PFSK-1 (cell line): ENCODE data around the gene APBA2.

Experiments used
- FOXP2 ChIP-seq: optimal IDR thresholded peaks from 2 replicates; pipeline ENCODE3; 2011; ENCODE audit warnings: borderline replicate concordance, control low read depth, inconsistent platforms; ENCODE audit not compliant: insufficient read depth; ENCODE audit errors: extremely low read length, extremely low read depth
- POLR2AphosphoS5 ChIP-seq: IDR thresholded peaks from 2 replicates; pipeline ENCODE4 v1.6.1; 2012; ENCODE audit warnings: low read depth, mild to moderate bottlenecking, control low read depth, low read length, moderate library complexity
- SIN3A ChIP-seq: IDR thresholded peaks from 2 replicates; pipeline ENCODE4 v1.6.1; 2012; ENCODE audit warnings: mild to moderate bottlenecking, low read length, moderate library complexity, borderline replicate concordance; ENCODE audit not compliant: insufficient read depth
- TAF1 ChIP-seq: IDR thresholded peaks from 2 replicates; pipeline ENCODE4 v1.6.1; 2012; ENCODE audit warnings: low read length, control low read depth, borderline replicate concordance; ENCODE audit not compliant: insufficient read depth
- TF ChIP-seq, protein P1 (sequence below), 2 experiments: IDR thresholded peaks; 2 replicates each; pipeline versions ENCODE4 v1.6.1 to v1.8.0; 2011 to 2012; ENCODE audit warnings: low read depth in 2 of 2, low read length in 2 of 2, control low read depth in 1 of 2, inconsistent platforms in 1 of 2, mild to moderate bottlenecking in 1 of 2, moderate library complexity in 1 of 2; ENCODE audit not compliant: insufficient read depth in 1 of 2

APBA2 gene

GRCh38 chr15:28897861-28898585 lies 12.2 kb downstream of the APBA2 start:
- no peak for TF ChIP-seq TAF1
- no peak for TF ChIP-seq FOXP2
- TF ChIP-seq POLR2AphosphoS5: no peak
- TF ChIP-seq, protein P1, sequence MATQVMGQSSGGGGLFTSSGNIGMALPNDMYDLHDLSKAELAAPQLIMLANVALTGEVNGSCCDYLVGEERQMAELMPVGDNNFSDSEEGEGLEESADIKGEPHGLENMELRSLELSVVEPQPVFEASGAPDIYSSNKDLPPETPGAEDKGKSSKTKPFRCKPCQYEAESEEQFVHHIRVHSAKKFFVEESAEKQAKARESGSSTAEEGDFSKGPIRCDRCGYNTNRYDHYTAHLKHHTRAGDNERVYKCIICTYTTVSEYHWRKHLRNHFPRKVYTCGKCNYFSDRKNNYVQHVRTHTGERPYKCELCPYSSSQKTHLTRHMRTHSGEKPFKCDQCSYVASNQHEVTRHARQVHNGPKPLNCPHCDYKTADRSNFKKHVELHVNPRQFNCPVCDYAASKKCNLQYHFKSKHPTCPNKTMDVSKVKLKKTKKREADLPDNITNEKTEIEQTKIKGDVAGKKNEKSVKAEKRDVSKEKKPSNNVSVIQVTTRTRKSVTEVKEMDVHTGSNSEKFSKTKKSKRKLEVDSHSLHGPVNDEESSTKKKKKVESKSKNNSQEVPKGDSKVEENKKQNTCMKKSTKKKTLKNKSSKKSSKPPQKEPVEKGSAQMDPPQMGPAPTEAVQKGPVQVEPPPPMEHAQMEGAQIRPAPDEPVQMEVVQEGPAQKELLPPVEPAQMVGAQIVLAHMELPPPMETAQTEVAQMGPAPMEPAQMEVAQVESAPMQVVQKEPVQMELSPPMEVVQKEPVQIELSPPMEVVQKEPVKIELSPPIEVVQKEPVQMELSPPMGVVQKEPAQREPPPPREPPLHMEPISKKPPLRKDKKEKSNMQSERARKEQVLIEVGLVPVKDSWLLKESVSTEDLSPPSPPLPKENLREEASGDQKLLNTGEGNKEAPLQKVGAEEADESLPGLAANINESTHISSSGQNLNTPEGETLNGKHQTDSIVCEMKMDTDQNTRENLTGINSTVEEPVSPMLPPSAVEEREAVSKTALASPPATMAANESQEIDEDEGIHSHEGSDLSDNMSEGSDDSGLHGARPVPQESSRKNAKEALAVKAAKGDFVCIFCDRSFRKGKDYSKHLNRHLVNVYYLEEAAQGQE (IDR thresholded peaks at IDR 0.05; ENCODE audit: insufficient read depth in 1 of 2, low read depth in 2 of 2, low read length in 2 of 2): no peak
- TF ChIP-seq SIN3A: no peak

DNA sequence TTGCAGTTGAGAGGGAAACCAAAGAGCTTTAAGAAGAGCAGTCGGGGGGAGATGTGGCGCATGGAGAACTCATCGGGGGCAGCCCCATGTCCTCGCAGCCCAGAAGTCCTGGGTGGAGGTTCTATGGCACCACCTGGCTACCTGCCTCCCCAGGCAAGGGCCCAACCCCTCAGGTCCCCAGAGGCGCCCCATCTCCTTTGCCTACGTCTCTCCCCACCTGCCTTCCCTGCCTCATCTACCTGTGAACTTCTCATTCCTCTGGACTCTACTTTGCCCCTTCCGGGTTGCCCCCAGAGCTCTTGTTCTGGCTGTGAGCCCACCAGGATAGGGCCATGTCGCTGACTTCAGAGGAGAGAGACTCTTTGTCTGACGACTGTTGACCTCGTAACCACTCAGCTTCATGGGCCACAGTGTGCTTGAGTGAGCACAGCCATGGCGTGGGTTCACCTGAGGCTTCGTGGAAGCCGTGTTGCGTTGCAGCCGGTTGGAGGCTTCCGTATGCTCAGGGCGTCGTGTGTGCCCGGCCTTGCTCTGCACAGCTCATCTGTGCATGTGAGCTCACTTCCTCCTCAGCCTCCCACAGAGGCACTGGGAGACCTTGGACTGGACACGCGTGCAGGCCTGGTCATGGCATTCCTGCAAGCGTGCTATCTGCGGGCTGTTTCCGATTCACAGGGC lies 13.4 kb downstream of the APBA2 start:
- TF ChIP-seq POLR2AphosphoS5: no peak
- TF ChIP-seq, protein P1 (IDR thresholded peaks at IDR 0.05; ENCODE audit: insufficient read depth in 1 of 2, low read depth in 2 of 2, low read length in 2 of 2): no peak

DNA sequence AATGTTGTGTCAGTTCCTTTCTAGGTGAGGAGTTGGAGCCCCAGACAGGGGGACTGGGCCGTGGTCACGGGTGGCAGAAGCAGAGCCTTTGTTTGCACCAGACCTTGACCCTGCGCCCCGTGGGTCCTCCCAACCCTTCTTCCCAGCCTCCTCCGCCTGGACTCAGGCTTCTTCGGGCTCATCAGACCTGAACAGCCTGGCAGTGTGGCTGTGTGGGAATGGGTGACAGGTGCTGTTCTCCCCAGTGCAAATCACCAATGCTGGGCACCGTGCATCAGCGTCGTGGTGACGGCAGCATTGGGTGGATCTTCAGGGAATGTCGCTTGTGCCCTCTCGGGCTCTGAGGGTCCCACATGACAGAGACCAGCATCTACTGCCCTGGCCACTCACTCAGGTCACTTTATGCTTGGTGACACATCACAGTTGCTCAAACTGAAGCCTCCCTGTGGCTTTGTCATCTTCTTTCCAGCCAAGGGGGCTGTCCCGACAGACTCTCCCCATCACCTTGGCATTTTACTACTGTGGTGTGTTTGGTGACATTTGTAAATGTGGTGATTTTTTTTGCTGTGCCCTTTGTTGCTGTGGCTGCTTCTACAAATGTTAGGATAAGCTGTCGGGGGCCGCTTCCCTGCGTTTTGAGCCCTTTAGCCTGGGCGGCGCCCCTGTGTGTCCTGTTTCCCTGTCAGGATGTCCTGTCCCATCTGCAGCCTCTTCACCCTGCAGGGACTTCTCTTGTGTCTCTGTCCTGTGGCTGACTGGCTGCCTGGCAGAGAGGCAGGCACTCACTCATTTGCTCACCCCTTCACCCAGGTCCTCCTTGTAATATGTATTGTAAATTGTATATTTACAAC lies 14.5 kb downstream of the APBA2 start:
- TF ChIP-seq FOXP2: no peak
- TF ChIP-seq, protein P1 (IDR thresholded peaks at IDR 0.05; ENCODE audit: insufficient read depth in 1 of 2, low read depth in 2 of 2, low read length in 2 of 2): no peak
- no peak for TF ChIP-seq SIN3A
- no peak for TF ChIP-seq TAF1
- TF ChIP-seq POLR2AphosphoS5: no peak

DNA sequence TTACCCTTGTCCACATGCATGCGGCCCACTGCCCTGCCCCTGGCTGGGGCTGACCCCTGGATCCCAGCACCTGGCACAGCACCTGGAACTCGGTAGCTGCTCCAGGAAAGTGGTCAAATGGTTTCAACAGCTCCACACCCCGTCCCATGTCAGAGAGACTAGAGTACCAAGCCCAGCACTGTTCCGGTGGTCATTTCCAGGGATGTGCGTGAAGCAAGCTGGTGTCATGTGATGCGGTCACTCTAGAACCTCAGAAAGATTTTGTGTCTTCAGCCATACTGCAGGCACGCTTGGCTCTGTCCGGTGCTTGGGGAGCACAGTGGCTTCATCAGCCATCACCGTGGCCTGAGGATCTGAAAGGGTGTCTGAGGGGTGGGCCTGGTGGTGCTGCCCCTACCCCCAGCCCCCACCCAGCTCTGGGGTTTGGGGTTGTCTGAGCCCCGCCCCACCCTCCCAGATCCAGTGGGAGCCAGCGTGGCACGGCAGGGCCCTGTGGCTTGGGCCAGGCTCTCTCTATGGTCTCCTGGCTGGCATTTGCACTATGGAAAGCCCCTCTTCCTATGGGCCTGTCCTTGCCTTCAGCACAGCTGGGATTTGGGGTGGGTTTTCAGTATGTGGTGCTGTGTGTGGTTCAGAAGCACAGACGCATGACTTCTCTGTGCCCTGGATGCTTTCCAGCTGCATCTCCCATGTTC lies 15.3 kb downstream of the APBA2 start:
- TF ChIP-seq, protein P1 (IDR thresholded peaks at IDR 0.05; ENCODE audit: insufficient read depth in 1 of 2, low read depth in 2 of 2, low read length in 2 of 2): no peak
- TF ChIP-seq POLR2AphosphoS5: no peak
- TF ChIP-seq SIN3A: no peak
- no peak for TF ChIP-seq FOXP2
- no peak for TF ChIP-seq TAF1
